ENCODE data around the gene PTCH2. TPM values are rescaled to one million over a fixed set of nuclear protein-coding genes. Genes with fewer than 3 reads are reported as not detected.
A peak's percentile ranks its signal among the peaks of the same experiment; 100 is the strongest.

PTCH2 gene
- total RNA-seq, 1 experiment from 2014 or later: 1.1 TPM

- no peak overlapping the region for H3K27ac Mint-ChIP-seq
- TF ChIP-seq NFE2L1 (CRISPR knock-in tag; IDR thresholded peaks at IDR 0.05) (no peak), CREM (CRISPR knock-in tag; IDR thresholded peaks at IDR 0.05) (no peak), E2F5 (CRISPR knock-in tag; IDR thresholded peaks at IDR 0.05) (no peak), GTF2I (CRISPR knock-in tag; conservative IDR thresholded peaks at IDR 0.05) (no peak), NR3C1 (CRISPR knock-in tag; conservative IDR thresholded peaks at IDR 0.05; ENCODE audit: low read depth) (no peak), TEAD1 (CRISPR knock-in tag; IDR thresholded peaks at IDR 0.05) (no peak), ATF2 (CRISPR knock-in tag; IDR thresholded peaks at IDR 0.05; ENCODE audit: borderline replicate concordance, low read depth) (no peak), ATF3 (CRISPR knock-in tag; conservative IDR thresholded peaks at IDR 0.05) (no peak)
- DNase-seq (ENCODE audit: low spot score): no peak
- CTCF ChIA-PET: interaction anchor here (0.5 to 1.3 kb wide), 2 partner anchors 19 to 62 kb away, joined by 3 to 5 read pairs; no protein-coding TSS in a partner anchor
- H3K27me3 Mint-ChIP-seq (ENCODE audit: low read depth): no peaks in the 10 kb centered on the region
- POLR2A ChIA-PET: interaction anchor here (0.5 to 0.7 kb wide), 2 partner anchors 12 to 53 kb away, joined by 3 to 6 read pairs; no protein-coding TSS in a partner anchor
- ATAC-seq: no peak
- no peak overlapping the region for H3K4me3 Mint-ChIP-seq
- H3K4me1 Mint-ChIP-seq: peaks cover 5% of the 10 kb centered on the region
- H3K36me3 Mint-ChIP-seq: peaks cover 7% of the 10 kb centered on the region
- H3K9me3 Mint-ChIP-seq: no peaks in the 10 kb centered on the region
Measured at GRCh38 chr1:44855742-44856141, 12.7 kb upstream of the PTCH2 start.

- CTCF ChIA-PET: no interaction called here
- peak overlapping the region; percentile 70; the same call in 1 of the 2 replicates for H3K27ac Mint-ChIP-seq
- no peak for ATAC-seq
Measured at GRCh38 chr1:44854970-44855369, 11.9 kb upstream of the PTCH2 start.

More at GRCh38 chr1:44854970-44855369, 11.9 kb upstream of the PTCH2 start:
- no peak overlapping the region for H3K4me3 Mint-ChIP-seq
- DNase-seq (ENCODE audit: low spot score): no peak
- H3K4me1 Mint-ChIP-seq: peaks cover 3% of the 10 kb centered on the region
- POLR2A ChIA-PET: interaction anchor here (0.7 kb wide), 1 partner anchor 245 kb away, joined by 3 read pairs; no protein-coding TSS in a partner anchor
- TF ChIP-seq TP53 (CRISPR knock-in tag; IDR thresholded peaks at IDR 0.05) (no peak), ETV6 (CRISPR knock-in tag; IDR thresholded peaks at IDR 0.05) (no peak), AR (CRISPR knock-in tag; IDR thresholded peaks at IDR 0.05) (no peak), E2F5 (CRISPR knock-in tag; IDR thresholded peaks at IDR 0.05) (no peak), ZMAT4 (CRISPR knock-in tag; IDR thresholded peaks at IDR 0.05) (no peak), GRHL2 (CRISPR knock-in tag; IDR thresholded peaks at IDR 0.05; ENCODE audit: insufficient replicate concordance, severe bottlenecking) (no peak), RELA (CRISPR knock-in tag; IDR thresholded peaks at IDR 0.05; ENCODE audit: borderline replicate concordance) (no peak), ZNF416 (CRISPR knock-in tag; IDR thresholded peaks at IDR 0.05) (no peak), ZNF219 (CRISPR knock-in tag; IDR thresholded peaks at IDR 0.05; ENCODE audit: borderline replicate concordance) (no peak), TCF7 (CRISPR knock-in tag; IDR thresholded peaks at IDR 0.05; ENCODE audit: low read depth) (no peak), SMAD4 (CRISPR knock-in tag; IDR thresholded peaks at IDR 0.05) (no peak), PRDM15 (CRISPR knock-in tag; IDR thresholded peaks at IDR 0.05) (no peak), ZNF317 (CRISPR knock-in tag; IDR thresholded peaks at IDR 0.05; ENCODE audit: borderline replicate concordance, low read depth) (no peak), ZNF281 (CRISPR knock-in tag; IDR thresholded peaks at IDR 0.05) (no peak), JUN (CRISPR knock-in tag; IDR thresholded peaks at IDR 0.05) (no peak)
- no peaks in the 10 kb centered on the region for H3K9me3 Mint-ChIP-seq
- no peaks in the 10 kb centered on the region for H3K27me3 Mint-ChIP-seq (ENCODE audit: low read depth)
- H3K36me3 Mint-ChIP-seq: peaks cover 7% of the 10 kb centered on the region

Measured in WTC11 (cell line).